Activated T-helper 2 cell treated with anti-CD3 and anti-CD28 coated beads, Interferon-gamma antibody, Interleukin-2, Interleukin-4, amounts not matched to agents 10 μg/mL and 5 μg/mL and 100 μg/mL, durations not matched to agents 14 hours and 24 hours and 36 hours (primary cell): ENCODE data around the gene TFAP2D. TPM values are rescaled to one million over a fixed set of nuclear protein-coding genes. Genes with fewer than 3 reads are reported as not detected.
A peak's percentile ranks its signal among the peaks of the same experiment; 100 is the strongest.

ENCODE experiments used
- DNase-seq: peaks from one replicate; pipeline ENCODE4 v3.0.0; 2021; ENCODE audit warnings: low spot score
- H3K27ac Mint-ChIP-seq: one replicate; pipeline ENCODE4 v1.8.0; 2021; ENCODE audit warnings: mixed read lengths
- H3K27me3 Mint-ChIP-seq: one replicate; pipeline ENCODE4 v1.8.0; 2021; ENCODE audit warnings: low read depth, mixed read lengths
- H3K36me3 Mint-ChIP-seq: one replicate; pipeline ENCODE4 v1.8.0; 2021; ENCODE audit warnings: low read depth, mixed read lengths
- H3K4me1 Mint-ChIP-seq: one replicate; pipeline ENCODE4 v1.8.0; 2021; ENCODE audit warnings: low read depth, mixed read lengths
- H3K4me3 Mint-ChIP-seq: one replicate; pipeline ENCODE4 v1.8.0; 2021; ENCODE audit warnings: low read depth, mild to moderate bottlenecking, moderate library complexity, mixed read lengths
- H3K9me3 Mint-ChIP-seq: one replicate; pipeline ENCODE4 v1.8.0; 2021; ENCODE audit warnings: mixed read lengths
- intact Hi-C: fragments of 100-400 bp; cut with micrococcal nuclease; formaldehyde crosslinking; loops from one replicate; pipeline ENCODE4 v1.15.1; 2023
- total RNA-seq: library from RNA; stranded (reverse); gene quantifications from 2 replicates; pipeline ENCODE4 v1.2.3, GENCODE V29; 2022

TFAP2D gene
- total RNA-seq, 1 donor from 2014 or later: not detected

DNA sequence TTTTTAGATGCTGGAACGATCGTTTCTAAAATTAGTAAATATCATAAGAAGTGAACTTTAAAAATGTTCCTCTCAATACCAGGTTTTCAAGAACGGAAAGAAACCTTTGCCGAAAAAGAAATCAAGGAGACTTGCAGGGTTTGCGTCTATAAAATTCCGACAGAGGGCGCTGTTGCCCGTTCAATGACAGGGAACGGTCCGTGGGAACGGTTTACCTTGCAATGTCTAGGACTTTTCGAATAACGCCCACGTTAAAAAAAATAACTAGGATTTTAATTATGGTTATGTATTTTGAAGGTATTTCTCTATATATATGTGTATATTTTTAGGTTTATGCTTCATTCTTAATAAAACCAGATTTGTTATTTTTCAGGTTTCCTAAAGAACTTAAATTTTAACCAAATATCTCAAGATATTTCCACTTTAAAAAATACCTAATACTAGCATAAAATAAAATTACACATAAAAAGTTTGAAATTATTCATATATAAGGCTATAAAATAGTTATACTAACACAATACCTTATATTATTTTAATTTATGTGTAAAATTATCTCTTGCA is 102.9 kb downstream of the TFAP2D start:
- intact Hi-C loops: loop anchor here (2.0 to 5.0 kb wide), 4 partner anchors 93 to 1206 kb away; no protein-coding TSS in a partner anchor
- peaks cover 46% of the 10 kb centered on the region for H3K27me3 Mint-ChIP-seq

DNA sequence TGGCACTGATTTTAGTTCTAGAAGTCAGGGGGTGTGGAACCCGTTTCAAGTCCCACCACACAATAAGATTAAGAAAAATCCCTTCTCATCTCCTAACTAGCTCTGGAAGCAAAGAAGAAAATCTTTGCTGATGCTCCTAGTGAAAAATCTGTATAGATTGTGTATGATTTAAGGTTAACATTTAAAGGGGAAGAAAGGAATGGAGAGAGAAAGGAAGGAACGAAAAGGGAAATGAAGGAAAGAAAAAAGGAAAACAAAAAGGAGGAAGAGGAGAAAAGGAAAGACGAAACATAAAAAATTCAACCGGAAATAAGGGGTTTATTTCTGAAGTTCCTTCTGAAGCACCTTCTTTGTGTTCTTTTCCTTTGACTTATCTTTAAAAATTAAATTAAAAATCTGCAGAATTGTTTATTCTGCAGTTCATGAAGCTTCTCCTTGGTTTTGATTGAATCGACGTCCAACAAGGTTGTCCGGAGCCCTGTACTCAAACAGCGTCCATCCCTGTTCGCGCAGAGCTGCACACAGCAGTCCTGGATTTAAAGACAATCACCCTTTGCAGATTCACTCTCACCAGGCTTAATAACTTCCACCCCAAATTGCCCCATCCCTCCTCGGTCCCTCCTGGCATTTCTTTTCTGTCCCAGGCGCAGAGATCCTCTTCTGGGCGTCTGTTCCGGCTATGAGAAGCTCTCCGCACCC is 103.8 kb downstream of the TFAP2D start:
- Mint-ChIP-seq H3K9me3 (no peaks in the 10 kb centered on the region), H3K27me3 (peaks cover 53% of the 10 kb centered on the region), H3K4me3 (no peak overlapping the region), H3K4me1 (peaks cover 10% of the 10 kb centered on the region), H3K36me3 (no peaks in the 10 kb centered on the region), H3K27ac (no peak overlapping the region)
- intact Hi-C loops: loop anchor here (2.0 to 5.0 kb wide), 4 partner anchors 94 to 1205 kb away; no protein-coding TSS in a partner anchor
- no peak for DNase-seq

More for the DNA sequence above, 102.9 kb downstream of the TFAP2D start:
- no peaks in the 10 kb centered on the region for H3K9me3 Mint-ChIP-seq
- peak overlapping the region; percentile 83 for H3K4me3 Mint-ChIP-seq
- peak; percentile 43 for DNase-seq
- H3K36me3 Mint-ChIP-seq: no peaks in the 10 kb centered on the region
- H3K27ac Mint-ChIP-seq: no peak overlapping the region
- H3K4me1 Mint-ChIP-seq: peaks cover 10% of the 10 kb centered on the region

- DNase-seq: no peak
- Mint-ChIP-seq H3K27ac (no peak overlapping the region), H3K27me3 (peaks cover 58% of the 10 kb centered on the region), H3K9me3 (no peaks in the 10 kb centered on the region), H3K36me3 (no peaks in the 10 kb centered on the region), H3K4me1 (peaks cover 10% of the 10 kb centered on the region), H3K4me3 (no peak overlapping the region)
- intact Hi-C loops: loop anchor here (2.0 to 5.0 kb wide), 4 partner anchors 95 to 1205 kb away; no protein-coding TSS in a partner anchor
Observed at GRCh38 chr6:50817646-50817950, 104.3 kb downstream of the TFAP2D start.

DNA sequence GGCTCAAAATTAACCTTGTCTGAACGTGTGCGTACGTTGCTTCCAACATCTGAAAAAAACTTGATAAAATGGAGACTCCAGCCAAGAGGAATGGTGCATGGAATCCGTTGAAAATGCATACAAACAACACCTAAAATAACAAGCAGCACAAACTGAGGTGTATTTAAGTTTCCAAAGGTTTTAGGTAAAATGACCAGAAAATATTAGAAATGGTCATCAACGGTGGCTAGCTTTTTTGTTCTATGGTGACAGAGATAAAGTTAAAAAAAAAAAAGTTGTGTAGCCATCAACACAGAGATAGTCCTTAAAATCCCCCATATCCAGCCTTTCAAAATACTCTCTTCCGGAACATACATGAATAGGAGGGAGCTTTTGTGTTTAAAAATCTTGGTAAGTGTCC is 104.7 kb downstream of the TFAP2D start:
- Mint-ChIP-seq H3K27me3 (peaks cover 62% of the 10 kb centered on the region), H3K36me3 (no peaks in the 10 kb centered on the region), H3K27ac (no peak overlapping the region), H3K4me1 (peaks cover 10% of the 10 kb centered on the region), H3K4me3 (no peak overlapping the region), H3K9me3 (no peaks in the 10 kb centered on the region)
- DNase-seq: no peak
- intact Hi-C loops: loop anchor here (5.0 kb wide), 3 partner anchors 534 to 1204 kb away; no protein-coding TSS in a partner anchor

DNA sequence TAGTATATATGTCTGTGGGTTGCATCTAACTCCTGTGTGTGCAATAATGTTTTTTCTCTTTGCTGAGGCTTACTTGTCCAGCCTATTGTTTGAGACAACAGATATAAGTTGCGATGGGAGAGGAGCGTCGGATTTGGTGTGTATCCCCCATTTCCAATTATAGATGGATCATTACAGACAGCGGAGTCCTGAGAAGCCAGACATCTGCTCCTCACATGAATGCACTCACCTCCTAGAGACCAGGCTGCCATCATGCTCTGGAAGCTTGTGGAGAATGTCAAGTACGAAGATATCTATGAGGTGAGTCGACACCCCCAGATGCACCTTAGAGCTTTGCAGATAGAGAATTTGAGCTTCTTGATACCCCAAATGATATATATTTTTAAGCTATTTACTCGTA is 105.3 kb downstream of the TFAP2D start, which contains the start of gene TFAP2B:
TFAP2B (plus strand) TSS at position 199 of the 400 bp plus-strand sequence; CDS start at position 220, 21 bp downstream.
- Mint-ChIP-seq H3K36me3 (no peaks in the 10 kb centered on the region), H3K9me3 (no peaks in the 10 kb centered on the region), H3K4me1 (peaks cover 10% of the 10 kb centered on the region), H3K4me3 (no peak within 1 kb of the TSS), H3K27me3 (peaks cover 68% of the 10 kb centered on the region), H3K27ac (no peak within 1 kb of the TSS)
- no peak for DNase-seq
- intact Hi-C loops: loop anchor here (1.0 to 5.0 kb wide), 4 partner anchors 28 to 1204 kb away; no protein-coding TSS in a partner anchor

- Mint-ChIP-seq H3K9me3 (no peaks in the 10 kb centered on the region), H3K36me3 (no peaks in the 10 kb centered on the region), H3K4me3 (no peak overlapping the region), H3K4me1 (peaks cover 10% of the 10 kb centered on the region), H3K27me3 (peaks cover 71% of the 10 kb centered on the region), H3K27ac (no peak overlapping the region)
- no peak for DNase-seq
- intact Hi-C loops: loop anchor here (1.0 to 5.0 kb wide), 4 partner anchors 27 to 1203 kb away; no protein-coding TSS in a partner anchor
Observed at GRCh38 chr6:50819466-50819903, 106.2 kb downstream of the TFAP2D start.

DNA sequence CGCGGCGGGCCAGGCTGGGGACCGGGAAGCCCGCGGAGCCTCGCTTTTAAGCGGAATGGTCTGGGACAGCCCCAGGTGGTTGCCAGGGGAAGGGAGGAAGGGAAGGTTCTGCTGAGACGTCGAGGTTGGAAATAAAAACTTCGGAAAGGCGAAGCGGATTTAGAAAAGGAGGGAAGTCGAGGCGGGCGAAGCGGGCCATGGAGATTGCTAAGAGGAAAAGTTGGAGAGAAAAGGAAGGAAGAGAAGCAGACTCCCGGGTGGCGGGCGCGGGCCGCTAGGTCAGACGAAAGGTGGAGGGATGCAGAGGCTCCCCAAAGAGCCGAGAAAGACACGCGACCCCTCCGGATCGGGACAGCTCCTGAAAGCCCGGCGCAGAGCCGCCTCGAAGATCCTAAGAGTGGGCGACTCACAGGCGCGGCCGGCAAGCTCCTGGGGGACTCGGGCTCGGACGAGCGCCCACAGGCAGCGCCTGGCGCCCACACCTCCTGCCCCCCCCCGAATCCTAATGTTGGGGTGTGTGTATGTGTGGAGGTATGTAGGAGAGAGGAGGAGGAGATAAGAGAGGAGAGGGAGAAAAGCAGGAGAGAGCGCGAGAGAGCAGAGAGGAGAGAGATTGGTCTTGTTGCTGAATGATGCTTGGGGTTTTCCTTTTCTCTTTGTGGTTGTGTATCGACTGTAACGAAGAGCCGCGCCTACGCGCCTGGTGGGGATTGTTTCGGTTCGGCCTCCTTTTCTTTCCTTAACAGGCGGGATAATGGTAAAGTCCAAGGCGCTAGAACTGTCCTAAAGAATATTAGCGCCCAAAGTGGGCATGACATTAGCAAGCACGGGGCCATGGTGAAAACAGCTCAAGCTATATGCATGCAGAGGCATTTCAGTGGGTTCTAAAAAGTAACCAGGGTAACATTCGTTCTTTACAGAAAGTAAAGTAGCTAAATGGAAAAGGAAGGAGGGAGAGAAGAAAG is 106.9 kb downstream of the TFAP2D start:
- DNase-seq: no peak
- Mint-ChIP-seq H3K9me3 (no peaks in the 10 kb centered on the region), H3K27ac (peak overlapping the region; percentile 25), H3K4me1 (peaks cover 10% of the 10 kb centered on the region), H3K36me3 (no peaks in the 10 kb centered on the region), H3K27me3 (peaks cover 76% of the 10 kb centered on the region), H3K4me3 (peak overlapping the region; percentile 15)
- intact Hi-C loops: loop anchor here (1.0 to 5.0 kb wide), 4 partner anchors 26 to 1202 kb away; no protein-coding TSS in a partner anchor

DNA sequence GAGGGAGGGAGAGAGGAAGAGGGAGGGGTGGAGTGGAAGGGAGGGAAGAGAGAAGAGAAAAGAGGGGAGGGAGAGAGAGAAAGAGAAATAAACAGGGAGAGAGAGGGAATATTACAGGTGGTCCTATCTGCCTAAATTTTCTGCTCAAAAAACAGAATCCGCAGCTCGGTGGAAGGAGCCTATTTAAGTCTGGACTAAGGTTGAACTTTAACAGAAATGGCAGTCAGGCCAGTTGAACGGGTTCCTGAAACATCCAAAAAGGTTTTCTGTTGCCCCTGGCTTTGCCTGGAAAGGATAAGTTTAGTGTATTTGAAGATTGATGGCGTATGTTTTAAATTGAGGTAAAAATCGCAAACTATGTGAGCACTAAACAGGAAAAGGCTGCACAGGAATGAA is 107.5 kb downstream of the TFAP2D start:
- Mint-ChIP-seq H3K27me3 (peaks cover 83% of the 10 kb centered on the region), H3K27ac (no peak overlapping the region), H3K4me1 (peaks cover 7% of the 10 kb centered on the region), H3K9me3 (no peaks in the 10 kb centered on the region), H3K36me3 (no peaks in the 10 kb centered on the region), H3K4me3 (no peak overlapping the region)
- intact Hi-C loops: no loop called here
- DNase-seq: no peak

DNA sequence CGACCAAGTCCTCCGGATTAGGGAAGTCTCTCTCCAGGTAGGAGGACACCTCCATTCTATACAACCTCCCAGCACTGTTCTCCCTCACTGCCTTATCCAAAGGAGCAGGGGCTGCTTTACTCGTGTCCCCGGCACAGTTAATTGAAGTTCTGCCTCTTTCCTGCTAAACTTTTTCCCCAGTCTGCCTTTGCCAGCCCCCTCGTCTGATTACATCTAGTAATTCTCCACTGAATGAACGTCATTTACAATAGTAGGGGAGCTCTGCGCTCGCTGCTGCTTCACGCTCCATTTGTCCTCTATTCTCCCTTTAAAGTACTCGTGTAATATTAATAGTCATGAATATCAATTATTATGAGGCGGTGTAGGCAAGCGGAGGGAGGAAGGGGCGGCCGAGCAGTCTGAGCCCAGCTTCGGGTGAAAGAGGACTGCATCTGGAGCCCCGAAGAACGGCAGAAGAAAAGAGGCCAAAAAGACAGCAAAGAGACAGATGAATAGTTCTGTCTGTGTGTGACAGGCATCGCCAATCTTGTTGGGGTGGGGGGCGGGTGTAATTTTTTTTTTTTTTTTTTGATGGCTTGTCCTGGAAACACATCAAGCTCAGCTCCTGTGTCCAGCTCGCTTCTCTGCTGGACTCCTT is 108.2 kb downstream of the TFAP2D start:
- peaks cover 7% of the 10 kb centered on the region for H3K4me1 Mint-ChIP-seq
- no peak overlapping the region for H3K4me3 Mint-ChIP-seq
- H3K36me3 Mint-ChIP-seq: no peaks in the 10 kb centered on the region
- peaks cover 89% of the 10 kb centered on the region for H3K27me3 Mint-ChIP-seq
- H3K9me3 Mint-ChIP-seq: no peaks in the 10 kb centered on the region
- H3K27ac Mint-ChIP-seq: no peak overlapping the region
- DNase-seq: no peak
- intact Hi-C loops: no loop called here

GRCh38 chr6:50822078-50822476 is 108.8 kb downstream of the TFAP2D start:
- Mint-ChIP-seq H3K9me3 (no peaks in the 10 kb centered on the region), H3K36me3 (no peaks in the 10 kb centered on the region), H3K27ac (no peak overlapping the region), H3K27me3 (peaks cover 90% of the 10 kb centered on the region), H3K4me3 (no peak overlapping the region), H3K4me1 (peaks cover 7% of the 10 kb centered on the region)
- no peak for DNase-seq
- intact Hi-C loops: no loop called here
